Measurements from ENCODE around the gene ARHGAP15.
"Not testable (repeated sequence)": the region's sequence is repeated elsewhere in the genome, so short reads cannot be mapped to it uniquely, and the experiment has no call there.

Gene ARHGAP15

DNA sequence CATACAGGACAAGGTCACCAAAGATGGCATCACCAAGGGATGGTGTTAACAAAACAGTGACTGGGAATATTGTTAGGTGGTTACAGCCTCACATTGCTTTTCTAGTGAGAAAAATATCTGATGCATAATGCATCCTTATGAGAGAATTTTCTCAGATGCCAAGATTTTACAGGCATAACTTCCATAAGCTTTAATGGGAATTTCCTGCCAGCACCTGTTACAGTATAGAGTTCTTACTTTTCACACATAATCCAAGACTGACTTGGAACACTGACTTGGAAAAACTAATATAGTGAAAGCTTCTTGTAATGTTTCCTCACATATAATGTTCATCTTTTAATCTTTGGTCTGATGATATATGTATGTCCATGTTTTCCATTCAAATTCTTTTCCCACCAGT, 402.8 kb downstream of the ARHGAP15 start:
- TF ChIP-seq, protein P1, sequence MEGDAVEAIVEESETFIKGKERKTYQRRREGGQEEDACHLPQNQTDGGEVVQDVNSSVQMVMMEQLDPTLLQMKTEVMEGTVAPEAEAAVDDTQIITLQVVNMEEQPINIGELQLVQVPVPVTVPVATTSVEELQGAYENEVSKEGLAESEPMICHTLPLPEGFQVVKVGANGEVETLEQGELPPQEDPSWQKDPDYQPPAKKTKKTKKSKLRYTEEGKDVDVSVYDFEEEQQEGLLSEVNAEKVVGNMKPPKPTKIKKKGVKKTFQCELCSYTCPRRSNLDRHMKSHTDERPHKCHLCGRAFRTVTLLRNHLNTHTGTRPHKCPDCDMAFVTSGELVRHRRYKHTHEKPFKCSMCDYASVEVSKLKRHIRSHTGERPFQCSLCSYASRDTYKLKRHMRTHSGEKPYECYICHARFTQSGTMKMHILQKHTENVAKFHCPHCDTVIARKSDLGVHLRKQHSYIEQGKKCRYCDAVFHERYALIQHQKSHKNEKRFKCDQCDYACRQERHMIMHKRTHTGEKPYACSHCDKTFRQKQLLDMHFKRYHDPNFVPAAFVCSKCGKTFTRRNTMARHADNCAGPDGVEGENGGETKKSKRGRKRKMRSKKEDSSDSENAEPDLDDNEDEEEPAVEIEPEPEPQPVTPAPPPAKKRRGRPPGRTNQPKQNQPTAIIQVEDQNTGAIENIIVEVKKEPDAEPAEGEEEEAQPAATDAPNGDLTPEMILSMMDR (IDR thresholded peaks at IDR 0.05; ENCODE audit: low read depth, low read length), result no peak
- no peak for DNase-seq (ENCODE audit: low read depth in 2 of 2)
- H3K4me3 ChIP-seq (replicated peaks in 1 of 2; ENCODE audit: low read depth in 2 of 2, low read length in 2 of 2), result no peak overlapping the region

GRCh38 chr2:143533846-143534245, 404.6 kb downstream of the ARHGAP15 start:
- DNase-seq (ENCODE audit: low read depth in 2 of 2), result no peak
- H3K4me3 ChIP-seq (replicated peaks in 1 of 2; ENCODE audit: low read depth in 2 of 2, low read length in 2 of 2), result no peak overlapping the region
- TF ChIP-seq, protein P1 (IDR thresholded peaks at IDR 0.05; ENCODE audit: low read depth, low read length), result no peak

GRCh38 chr2:143535802-143536201, 406.6 kb downstream of the ARHGAP15 start:
- H3K4me3 ChIP-seq (replicated peaks in 1 of 2; ENCODE audit: low read depth in 2 of 2, low read length in 2 of 2), result no peak overlapping the region
- no peak for DNase-seq (ENCODE audit: low read depth in 2 of 2)
- TF ChIP-seq, protein P1 (IDR thresholded peaks at IDR 0.05; ENCODE audit: low read depth, low read length), result no peak

DNA sequence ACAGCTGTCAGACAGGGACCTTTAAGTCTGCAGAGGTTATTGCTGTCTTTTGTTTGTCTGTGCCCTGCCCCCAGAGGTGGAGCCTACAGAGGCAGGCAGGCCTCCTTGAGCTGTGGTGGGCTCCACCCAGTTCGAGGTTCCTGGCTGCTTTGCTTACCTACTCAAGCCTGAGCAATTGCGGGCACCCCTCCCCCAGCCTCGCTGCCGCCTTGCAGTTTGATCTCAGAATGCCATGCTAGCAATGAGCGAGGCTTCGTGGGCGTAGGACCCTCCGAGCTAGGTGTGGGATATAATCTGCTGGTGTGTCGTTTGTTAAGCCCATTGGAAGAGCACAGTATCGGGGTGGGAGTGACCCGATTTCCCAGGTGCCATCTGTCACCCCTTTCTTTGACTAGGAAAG, 412.7 kb downstream of the ARHGAP15 start:
- not testable (repeated sequence) for H3K4me3 ChIP-seq (replicated peaks in 1 of 2; ENCODE audit: low read depth in 2 of 2, low read length in 2 of 2); DNase-seq (ENCODE audit: low read depth in 2 of 2)

GRCh38 chr2:143545059-143545948, 416.1 kb downstream of the ARHGAP15 start:
- no peak overlapping the region for H3K4me3 ChIP-seq (replicated peaks in 1 of 2; ENCODE audit: low read depth in 2 of 2, low read length in 2 of 2)
- DNase-seq (ENCODE audit: low read depth in 2 of 2), result no peak
- TF ChIP-seq, protein P1 (IDR thresholded peaks at IDR 0.05; ENCODE audit: low read depth, low read length), result no peak

- no peak for DNase-seq (ENCODE audit: low read depth in 2 of 2)
- TF ChIP-seq, protein P1 (IDR thresholded peaks at IDR 0.05; ENCODE audit: low read depth, low read length), result no peak
- no peak overlapping the region for H3K4me3 ChIP-seq (replicated peaks in 1 of 2; ENCODE audit: low read depth in 2 of 2, low read length in 2 of 2)
Measured at GRCh38 chr2:143545949-143546255, 416.7 kb downstream of the ARHGAP15 start.

GRCh38 chr2:143548032-143548431, 418.8 kb downstream of the ARHGAP15 start:
- DNase-seq (ENCODE audit: low read depth in 2 of 2), result no peak
- TF ChIP-seq, protein P1 (IDR thresholded peaks at IDR 0.05; ENCODE audit: low read depth, low read length), result no peak
- no peak overlapping the region for H3K4me3 ChIP-seq (replicated peaks in 1 of 2; ENCODE audit: low read depth in 2 of 2, low read length in 2 of 2)

All from cardiac fibroblast (primary cell).